ENCODE data around the gene TRIL.

DNA sequence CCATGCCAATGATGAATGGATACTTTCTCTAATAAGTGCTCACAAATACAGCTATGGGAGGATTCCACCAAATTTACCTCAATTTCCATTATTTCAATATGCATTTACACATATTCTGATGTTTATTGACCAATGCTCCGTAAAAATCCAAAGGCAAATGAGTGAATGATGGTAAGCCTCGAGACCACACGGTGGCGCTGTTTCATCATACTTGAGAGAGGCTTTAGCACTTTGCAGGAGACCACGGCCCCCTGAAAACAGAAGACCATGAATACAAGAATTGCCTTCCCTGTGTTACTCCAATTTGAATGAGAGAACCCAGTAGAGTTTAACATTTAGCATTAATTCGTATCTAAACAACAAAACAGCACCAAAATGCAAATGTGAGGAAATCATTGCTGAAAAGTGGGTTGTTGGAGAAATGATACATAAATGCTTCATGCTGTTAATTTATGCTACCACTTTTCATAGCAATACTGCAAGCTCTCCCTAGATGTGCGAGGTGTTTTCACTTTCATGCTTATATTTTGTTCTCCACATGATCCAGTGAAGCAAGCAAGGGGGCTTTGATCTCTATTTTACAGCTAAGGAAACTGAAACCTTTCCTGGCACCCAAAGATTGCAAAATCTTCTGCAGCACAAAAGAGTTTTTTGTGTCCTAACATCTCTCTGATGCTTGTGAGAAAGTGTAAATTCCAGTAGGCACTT, 35.4 kb downstream of the TRIL start:
- TF ChIP-seq, protein P1, sequence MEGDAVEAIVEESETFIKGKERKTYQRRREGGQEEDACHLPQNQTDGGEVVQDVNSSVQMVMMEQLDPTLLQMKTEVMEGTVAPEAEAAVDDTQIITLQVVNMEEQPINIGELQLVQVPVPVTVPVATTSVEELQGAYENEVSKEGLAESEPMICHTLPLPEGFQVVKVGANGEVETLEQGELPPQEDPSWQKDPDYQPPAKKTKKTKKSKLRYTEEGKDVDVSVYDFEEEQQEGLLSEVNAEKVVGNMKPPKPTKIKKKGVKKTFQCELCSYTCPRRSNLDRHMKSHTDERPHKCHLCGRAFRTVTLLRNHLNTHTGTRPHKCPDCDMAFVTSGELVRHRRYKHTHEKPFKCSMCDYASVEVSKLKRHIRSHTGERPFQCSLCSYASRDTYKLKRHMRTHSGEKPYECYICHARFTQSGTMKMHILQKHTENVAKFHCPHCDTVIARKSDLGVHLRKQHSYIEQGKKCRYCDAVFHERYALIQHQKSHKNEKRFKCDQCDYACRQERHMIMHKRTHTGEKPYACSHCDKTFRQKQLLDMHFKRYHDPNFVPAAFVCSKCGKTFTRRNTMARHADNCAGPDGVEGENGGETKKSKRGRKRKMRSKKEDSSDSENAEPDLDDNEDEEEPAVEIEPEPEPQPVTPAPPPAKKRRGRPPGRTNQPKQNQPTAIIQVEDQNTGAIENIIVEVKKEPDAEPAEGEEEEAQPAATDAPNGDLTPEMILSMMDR (IDR thresholded peaks at IDR 0.05; ENCODE audit: poor library complexity) = peak; percentile 93
- TF ChIP-seq EZH2 (IDR thresholded peaks at IDR 0.05; ENCODE audit: borderline replicate concordance) (no peak), EZH2phosphoT487 (IDR thresholded peaks at IDR 0.05; ENCODE audit: low read depth, severe bottlenecking, unreplicated experiment) (no peak)

Measured in hepatocyte (in vitro differentiated cells).